Right kidney (tissue), 1 donor: ENCODE data around the gene OTOF.
"Not testable (repeated sequence)": the region's sequence is repeated elsewhere in the genome, so short reads cannot be mapped to it uniquely, and the experiment has no call there.

Experiments
- DNase-seq: peaks from one replicate; pipeline ENCODE4 v3.0.0-alpha.2; 2016

OTOF gene

GRCh38 chr2:26479789-26480565, 2.1 kb upstream of the OTOF start:
- no peak for DNase-seq

- no peak for DNase-seq
Measured at GRCh38 chr2:26479131-26479788, 1.3 kb upstream of the OTOF start.

- DNase-seq, result no peak
Measured at GRCh38 chr2:26478366-26478765, 442 bp upstream of the OTOF start.

- DNase-seq, result no peak
Measured at GRCh38 chr2:26477126-26477910, 606 bp downstream of the OTOF start.

- no peak for DNase-seq
Measured at GRCh38 chr2:26475832-26476501, 2.0 kb downstream of the OTOF start.

GRCh38 chr2:26475037-26475436, 2.9 kb downstream of the OTOF start:
- no peak for DNase-seq

GRCh38 chr2:26474261-26474785, 3.6 kb downstream of the OTOF start:
- DNase-seq, result no peak

- no peak for DNase-seq
Measured at GRCh38 chr2:26473796-26474195, 4.1 kb downstream of the OTOF start.

GRCh38 chr2:26472821-26473655, 4.9 kb downstream of the OTOF start:
- DNase-seq, result no peak

GRCh38 chr2:26471766-26472706, 5.9 kb downstream of the OTOF start:
- no peak for DNase-seq

GRCh38 chr2:26471289-26471688, 6.6 kb downstream of the OTOF start:
- no peak for DNase-seq

- no peak for DNase-seq
Measured at GRCh38 chr2:26470601-26471260, 7.2 kb downstream of the OTOF start.

- no peak for DNase-seq
Measured at GRCh38 chr2:26469955-26470354, 8.0 kb downstream of the OTOF start.

GRCh38 chr2:26469092-26469710, 8.7 kb downstream of the OTOF start:
- DNase-seq, result no peak

GRCh38 chr2:26468544-26468943, 9.4 kb downstream of the OTOF start:
- DNase-seq, result not testable (repeated sequence)

- DNase-seq, result no peak
Measured at GRCh38 chr2:26466662-26467310, 11.1 kb downstream of the OTOF start.

GRCh38 chr2:26465981-26466471, 11.9 kb downstream of the OTOF start:
- no peak for DNase-seq

GRCh38 chr2:26465266-26465925, 12.5 kb downstream of the OTOF start:
- no peak for DNase-seq
